Lower lobe of right lung (tissue), 2 donors: ENCODE measurements around the gene RIC1. TPM values are rescaled to one million over a fixed set of nuclear protein-coding genes. Genes with fewer than 3 reads are reported as not detected.

Source experiments
- ATAC-seq, 2 donors: fragments of 200-7000 bp; cut with Tn5 transposase; one replicate each; pipeline ENCODE4 v1.9.1; 2020 to 2022; ENCODE audit warnings: mild to moderate bottlenecking in 2 of 2, moderate library complexity in 2 of 2
- DNase-seq: peaks from one replicate; pipeline ENCODE4 v3.0.0-alpha.2; 2020
- H3K27ac ChIP-seq: fragments of 200-600 bp; one replicate; pipeline ENCODE4 v1.8.0; 2022
- H3K27me3 ChIP-seq: fragments of 200-600 bp; one replicate; pipeline ENCODE4 v1.8.0; 2022; ENCODE audit warnings: low read depth
- H3K36me3 ChIP-seq: fragments of 200-600 bp; one replicate; pipeline ENCODE4 v1.8.0; 2022; ENCODE audit warnings: mild to moderate bottlenecking
- H3K4me1 ChIP-seq: fragments of 200-600 bp; one replicate; pipeline ENCODE4 v1.8.0; 2022
- H3K4me3 ChIP-seq: fragments of 200-600 bp; one replicate; pipeline ENCODE4 v1.8.0; 2022; ENCODE audit warnings: mild to moderate bottlenecking
- H3K9me3 ChIP-seq: fragments of 200-600 bp; one replicate; pipeline ENCODE4 v1.8.0; 2022
- CTCF ChIP-seq: fragments of 200-600 bp; IDR thresholded peaks from one replicate; pipeline ENCODE4 v1.8.0; 2022; ENCODE audit warnings: antibody characterized with exemption, mild to moderate bottlenecking
- intact Hi-C: fragments of 100-400 bp; cut with DNase I; formaldehyde crosslinking; loops from one replicate; pipeline ENCODE4 v1.11.0; 2022
- total RNA-seq: library from RNA; stranded (reverse); fragmentation: NEBNext Ultra II Directional; extraction: Animal tissue kit (Norgen Biotek cat#: 25700); gene quantifications from one replicate; pipeline ENCODE4 v1.2.1, GENCODE V29; 2021
- donor health status: DM: no; HTN: yes; CAD: no; lungs with severe emphysema.

RIC1 gene
- total RNA-seq, 1 donor from 2014 or later, result 20.5 TPM

- peak in 1 of 2 donors; percentile 48 for ATAC-seq
- peaks cover 21% of the 10 kb centered on the region for H3K36me3 ChIP-seq
- DNase-seq, result no peak
- H3K4me3 ChIP-seq, result no peak overlapping the region
- TF ChIP-seq CTCF, result no peak
- H3K9me3 ChIP-seq, result no peaks in the 10 kb centered on the region
- intact Hi-C loops, result no loop called here
- peaks cover 4% of the 10 kb centered on the region for H3K4me1 ChIP-seq
- H3K27ac ChIP-seq, result no peak overlapping the region
- no peaks in the 10 kb centered on the region for H3K27me3 ChIP-seq
These were observed 172.2 kb downstream of the RIC1 start for GRCh38 chr9:5800969-5801738.

GRCh38 chr9:5801739-5802113, 172.8 kb downstream of the RIC1 start:
- Histone ChIP-seq H3K4me3 (no peak overlapping the region), H3K36me3 (peaks cover 21% of the 10 kb centered on the region), H3K27me3 (no peaks in the 10 kb centered on the region), H3K9me3 (no peaks in the 10 kb centered on the region), H3K27ac (no peak overlapping the region), H3K4me1 (peaks cover 4% of the 10 kb centered on the region)
- ATAC-seq (no peak), DNase-seq (no peak)
- TF ChIP-seq CTCF, result no peak
- intact Hi-C loops, result no loop called here

- no peaks in the 10 kb centered on the region for H3K27me3 ChIP-seq
- H3K27ac ChIP-seq, result no peak overlapping the region
- ATAC-seq (no peak), DNase-seq (no peak)
- no peaks in the 10 kb centered on the region for H3K9me3 ChIP-seq
- H3K4me3 ChIP-seq, result no peak overlapping the region
- H3K36me3 ChIP-seq, result peaks cover 12% of the 10 kb centered on the region
- TF ChIP-seq CTCF, result no peak
- H3K4me1 ChIP-seq, result no peaks in the 10 kb centered on the region
- intact Hi-C loops, result no loop called here
These were observed 176.6 kb downstream of the RIC1 start for GRCh38 chr9:5805478-5805877.

GRCh38 chr9:5811751-5812150, 182.8 kb downstream of the RIC1 start:
- Histone ChIP-seq H3K4me3 (no peak overlapping the region), H3K9me3 (no peaks in the 10 kb centered on the region), H3K27me3 (no peaks in the 10 kb centered on the region), H3K4me1 (no peaks in the 10 kb centered on the region), H3K36me3 (peaks cover 48% of the 10 kb centered on the region), H3K27ac (no peak overlapping the region)
- TF ChIP-seq CTCF, result no peak
- no peak for ATAC-seq
- no peak for DNase-seq
- intact Hi-C loops, result no loop called here

GRCh38 chr9:5813824-5814223, 184.9 kb downstream of the RIC1 start:
- no peaks in the 10 kb centered on the region for H3K27me3 ChIP-seq
- no peaks in the 10 kb centered on the region for H3K9me3 ChIP-seq
- no peak for TF ChIP-seq CTCF
- DNase-seq, result no peak
- intact Hi-C loops, result no loop called here
- H3K27ac ChIP-seq, result no peak overlapping the region
- H3K4me1 ChIP-seq, result no peaks in the 10 kb centered on the region
- H3K4me3 ChIP-seq, result no peak overlapping the region
- peaks cover 48% of the 10 kb centered on the region for H3K36me3 ChIP-seq
- ATAC-seq, result no peak
